H9 (cell line): ENCODE measurements around the gene IPP. TPM values are rescaled to one million over a fixed set of nuclear protein-coding genes. Genes with fewer than 3 reads are reported as not detected.

Source experiments
- DNase-seq: peaks from one replicate; pipeline ENCODE4 v3.0.0-alpha.2; 2017
- H2AFZ ChIP-seq: one replicate; pipeline ENCODE4 v1.6.1; 2013; ENCODE audit warnings: mild to moderate bottlenecking, low read length, control low read depth, moderate library complexity
- H2AK5ac ChIP-seq: 2 replicates; pipeline ENCODE4 v1.6.1; 2013; ENCODE audit warnings: low read length, control low read depth, mixed read lengths; ENCODE audit not compliant: insufficient read length
- H2BK120ac ChIP-seq: one replicate; pipeline ENCODE4 v1.6.1; 2013; ENCODE audit warnings: low read depth, mild to moderate bottlenecking, low read length, control low read depth, inconsistent platforms; ENCODE audit not compliant: poor library complexity, severe bottlenecking
- H2BK12ac ChIP-seq: 2 replicates; pipeline ENCODE4 v1.6.1; 2013; ENCODE audit warnings: low read length, control low read depth, mixed read lengths, low read depth; ENCODE audit not compliant: insufficient read length
- H2BK15ac ChIP-seq: 2 replicates; pipeline ENCODE4 v1.6.1; 2013; ENCODE audit warnings: low read depth, low read length, control low read depth
- H2BK20ac ChIP-seq: one replicate; pipeline ENCODE4 v1.6.1; 2013; ENCODE audit warnings: low read depth, mild to moderate bottlenecking, low read length, control low read depth, inconsistent platforms; ENCODE audit not compliant: poor library complexity, severe bottlenecking
- H2BK5ac ChIP-seq: 2 replicates; pipeline ENCODE4 v1.6.1; 2013; ENCODE audit warnings: low read length, control low read depth, mixed read lengths; ENCODE audit not compliant: insufficient read length
- H3K14ac ChIP-seq: 2 replicates; pipeline ENCODE4 v1.6.1; 2013; ENCODE audit warnings: low read length, control low read depth; ENCODE audit not compliant: insufficient read depth
- H3K18ac ChIP-seq: 2 replicates; pipeline ENCODE4 v1.6.1; 2013; ENCODE audit warnings: low read depth, mild to moderate bottlenecking, mixed read lengths, low read length, control low read depth; ENCODE audit not compliant: insufficient read length
- H3K23ac ChIP-seq: 2 replicates; pipeline ENCODE4 v1.6.1; 2013; ENCODE audit warnings: low read length, control low read depth, mixed read lengths, low read depth; ENCODE audit not compliant: insufficient read length
- H3K23me2 ChIP-seq: 2 replicates; pipeline ENCODE4 v1.6.1; 2013; ENCODE audit warnings: low read depth, mild to moderate bottlenecking, mixed read lengths, low read length, control low read depth; ENCODE audit not compliant: insufficient read length, poor library complexity, severe bottlenecking
- H3K27ac ChIP-seq: 2 replicates; pipeline ENCODE4 v1.5.1; 2013; ENCODE audit warnings: low read length, control low read depth, mixed read lengths, low read depth; ENCODE audit not compliant: insufficient read length
- H3K27me3 ChIP-seq: 2 replicates; pipeline ENCODE4 v1.6.1; 2013; ENCODE audit warnings: low read length, control low read depth, inconsistent platforms; ENCODE audit not compliant: insufficient read depth
- H3K4ac ChIP-seq: 2 replicates; pipeline ENCODE4 v1.6.1; 2013; ENCODE audit warnings: low read depth, mild to moderate bottlenecking, control low read depth, inconsistent platforms, low read length, moderate library complexity
- H3K4me1 ChIP-seq: 2 replicates; pipeline ENCODE4 v1.6.1; 2013; ENCODE audit warnings: low read length, control low read depth, inconsistent platforms; ENCODE audit not compliant: insufficient read depth
- H3K4me2 ChIP-seq: 2 replicates; pipeline ENCODE4 v1.6.1; 2013; ENCODE audit warnings: low read length, control low read depth, mixed read lengths; ENCODE audit not compliant: insufficient read length, insufficient read depth
- H3K56ac ChIP-seq: 2 replicates; pipeline ENCODE4 v1.6.1; 2013; ENCODE audit warnings: low read depth, mild to moderate bottlenecking, mixed read lengths, low read length, control low read depth; ENCODE audit not compliant: insufficient read length
- H3K79me1 ChIP-seq: 2 replicates; pipeline ENCODE4 v1.6.1; 2013; ENCODE audit warnings: low read depth, mild to moderate bottlenecking, moderate library complexity, low read length, control low read depth, inconsistent platforms; ENCODE audit not compliant: insufficient read depth, poor library complexity, severe bottlenecking
- H3K79me2 ChIP-seq: 2 replicates; pipeline ENCODE4 v1.6.1; 2013; ENCODE audit warnings: low read length, control low read depth, inconsistent platforms; ENCODE audit not compliant: insufficient read depth
- H3K9ac ChIP-seq: 2 replicates; pipeline ENCODE4 v1.6.1; 2013; ENCODE audit warnings: low read length, control low read depth, mixed read lengths; ENCODE audit not compliant: insufficient read length; ENCODE audit errors: extremely low read depth
- H3K9me3 ChIP-seq: one replicate; pipeline ENCODE4 v1.6.1; 2013; ENCODE audit warnings: low read depth, low read length, inconsistent platforms; ENCODE audit not compliant: control insufficient read depth
- H3T11ph ChIP-seq: one replicate; pipeline ENCODE4 v1.6.1; 2013; ENCODE audit warnings: mild to moderate bottlenecking, low read length, control low read depth, inconsistent platforms
- H4K20me1 ChIP-seq: one replicate; pipeline ENCODE4 v1.6.1; 2013; ENCODE audit not compliant: control insufficient read depth, insufficient read length, insufficient read depth
- H4K5ac ChIP-seq: 2 replicates; pipeline ENCODE4 v1.6.1; 2013; ENCODE audit warnings: low read depth, mild to moderate bottlenecking, mixed read lengths, low read length, control low read depth; ENCODE audit not compliant: insufficient read length
- H4K8ac ChIP-seq: replicated peaks from 2 replicates; pipeline ENCODE4 v1.6.1; 2013; ENCODE audit warnings: low read length, control low read depth, mixed read lengths, low read depth; ENCODE audit not compliant: insufficient read length
- H4K91ac ChIP-seq: 2 replicates; pipeline ENCODE4 v1.6.1; 2013; ENCODE audit warnings: low read depth, mild to moderate bottlenecking, moderate library complexity, mixed read lengths, low read length, control low read depth; ENCODE audit not compliant: insufficient read length
- H3K27ac Mint-ChIP-seq, 3 experiments: 2 replicates in 2 of 3; 3 replicates in 1 of 3; pipeline ENCODE4 v1.8.0; 2020 to 2021; ENCODE audit warnings: mixed read lengths in 3 of 3, mild to moderate bottlenecking in 1 of 3, moderate library complexity in 1 of 3
- H3K27me3 Mint-ChIP-seq: 2 replicates; pipeline ENCODE4 v1.8.0; 2021; ENCODE audit warnings: low read depth, mild to moderate bottlenecking, moderate library complexity, mixed read lengths
- H3K36me3 Mint-ChIP-seq, 3 experiments: 2 replicates in 2 of 3; 3 replicates in 1 of 3; pipeline ENCODE4 v1.8.0; 2020 to 2021; ENCODE audit warnings: low read depth in 3 of 3, mixed read lengths in 3 of 3; ENCODE audit not compliant: insufficient read depth in 1 of 3
- H3K4me1 Mint-ChIP-seq, 2 experiments: 2 replicates each; pipeline ENCODE4 v1.8.0; 2020; ENCODE audit warnings: mixed read lengths in 2 of 2
- H3K4me3 Mint-ChIP-seq, 2 experiments: 2 replicates in 1 of 2; 3 replicates in 1 of 2; pipeline ENCODE4 v1.8.0; 2020 to 2021; ENCODE audit warnings: mild to moderate bottlenecking in 2 of 2, mixed read lengths in 2 of 2, moderate library complexity in 1 of 2
- H3K9me3 Mint-ChIP-seq, 2 experiments: 2 replicates in 1 of 2; 3 replicates in 1 of 2; pipeline ENCODE4 v1.8.0; 2020; ENCODE audit warnings: mild to moderate bottlenecking in 2 of 2, mixed read lengths in 2 of 2, moderate library complexity in 1 of 2
- CTCF ChIP-seq: fragments of 200-600 bp; sonication (generic); conservative IDR thresholded peaks from 3 replicates; pipeline ENCODE4 v1.8.0; 2021; ENCODE audit warnings: antibody characterized with exemption, mild to moderate bottlenecking
- WGBS: extraction: QIAGEN DNeasy Blood & Tissue Kit; methylation state at CpG from one replicate; pipeline ENCODE4 v1.1.7; 2013; ENCODE audit warnings: missing lambda C conversion rate, low lambda C conversion rate, mixed read lengths; ENCODE audit not compliant: insufficient read length; ENCODE audit errors: extremely low coverage; 5-methylcytosine and 5-hydroxymethylcytosine counted together
- total RNA-seq: library from RNA; stranded (reverse); gene quantifications from 2 replicates; pipeline ENCODE4 v1.2.1, GENCODE V29; 2021

IPP gene
- total RNA-seq, 1 experiment from 2014 or later, result 6.3 TPM

- no peak overlapping the region for H2BK12ac ChIP-seq
- no peak overlapping the region for H2AFZ ChIP-seq
- H3K27me3 Mint-ChIP-seq, result peaks cover 4% of the 10 kb centered on the region; the same call in 1 of the 2 replicates
- DNase-seq, result no peak
- no peak overlapping the region for H3K18ac ChIP-seq
- H2AK5ac ChIP-seq, result no peak overlapping the region
- H3K23me2 ChIP-seq, result no peaks in the 10 kb centered on the region
- no peak overlapping the region for H3K14ac ChIP-seq
- H3K4ac ChIP-seq, result no peak overlapping the region
- H3K9me3 ChIP-seq, result no peaks in the 10 kb centered on the region
- no peaks in the 10 kb centered on the region for H3K9me3 Mint-ChIP-seq
- no peak overlapping the region for H3K4me2 ChIP-seq
- H4K91ac ChIP-seq, result no peak overlapping the region
- H2BK15ac ChIP-seq, result no peak overlapping the region
- H3K23ac ChIP-seq, result no peak overlapping the region
- no peaks in the 10 kb centered on the region for H3K79me1 ChIP-seq
- no peaks in the 10 kb centered on the region for H3K36me3 Mint-ChIP-seq
- H3K56ac ChIP-seq, result no peak overlapping the region
- no peaks in the 10 kb centered on the region for H3K4me1 Mint-ChIP-seq
- no peak overlapping the region for H3K4me3 Mint-ChIP-seq
- no peak overlapping the region for H3K27ac ChIP-seq
- no peak overlapping the region for H2BK120ac ChIP-seq
- no peak overlapping the region for H4K5ac ChIP-seq
- H2BK20ac ChIP-seq, result no peak overlapping the region
- H3K27ac Mint-ChIP-seq, result no peak overlapping the region
- no peak for TF ChIP-seq CTCF
- no peak overlapping the region for H3K9ac ChIP-seq
- H3T11ph ChIP-seq, result no peak overlapping the region
- H3K27me3 ChIP-seq, result no peaks in the 10 kb centered on the region
- H4K20me1 ChIP-seq, result no peaks in the 10 kb centered on the region
- no peaks in the 10 kb centered on the region for H3K79me2 ChIP-seq
- no peak overlapping the region for H2BK5ac ChIP-seq
- no CpG with 5 or more reads among the region's 4 CpGs for WGBS
- H4K8ac ChIP-seq, result no peak overlapping the region
- H3K4me1 ChIP-seq, result no peaks in the 10 kb centered on the region
These were observed 37.5 kb upstream of the IPP start for GRCh38 chr1:45787905-45788304.
